Epithelial cell of prostate (primary cell): ENCODE results near the gene AQP6.

Source experiments
- DNase-seq: peaks from one replicate; pipeline ENCODE4 v3.0.0-alpha.2; 2011; ENCODE audit warnings: low read depth, low spot score
- H3K27ac ChIP-seq: fragments of 450-650 bp; 2 replicates; pipeline ENCODE4 v1.5.1; 2017; ENCODE audit warnings: mild to moderate bottlenecking

The AQP6 gene

DNA sequence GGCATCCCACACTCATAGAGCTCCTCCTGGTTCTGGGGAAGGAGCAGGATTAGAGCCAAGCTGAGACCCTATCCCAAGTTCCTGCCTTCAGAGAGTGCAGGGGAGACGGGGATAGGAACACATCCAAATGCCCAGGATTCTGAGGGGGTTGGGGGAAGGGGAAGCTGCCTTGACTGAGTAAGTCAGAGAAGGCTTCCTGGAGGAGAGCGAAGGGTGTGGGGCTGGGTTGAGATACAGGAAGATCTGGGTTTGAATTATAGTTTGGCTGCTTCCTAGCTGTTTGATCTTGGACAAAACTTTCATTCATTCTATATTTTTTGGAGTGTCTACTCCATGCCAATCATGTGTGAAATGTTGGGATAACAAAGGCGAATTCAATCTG is 30.2 kb upstream of the AQP6 start:
- H3K27ac ChIP-seq, result no peak overlapping the region

GRCh38 chr12:49942921-49943624 is 29.7 kb upstream of the AQP6 start:
- no peak overlapping the region for H3K27ac ChIP-seq
- no peak for DNase-seq

More for the DNA sequence above, 30.2 kb upstream of the AQP6 start:
- DNase-seq, result no peak

DNA sequence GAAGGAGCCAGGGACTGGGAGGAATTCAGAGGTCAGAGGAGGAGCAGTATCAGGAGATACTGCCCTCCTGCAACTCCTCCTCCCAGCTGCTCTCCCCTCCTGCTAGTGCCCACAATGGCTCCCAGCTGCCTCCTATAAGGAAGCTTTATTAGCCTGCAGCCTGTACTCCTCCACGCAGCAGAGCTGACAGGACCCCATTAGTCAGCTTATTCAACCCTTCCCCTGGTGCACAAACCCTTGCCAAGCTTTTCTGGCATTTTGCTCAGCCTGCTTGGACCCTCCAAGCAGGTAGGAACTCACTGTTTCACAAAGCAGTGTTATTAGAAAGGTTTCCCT is 29.2 kb upstream of the AQP6 start:
- no peak overlapping the region for H3K27ac ChIP-seq
- DNase-seq, result no peak

GRCh38 chr12:49944046-49944445 is 28.7 kb upstream of the AQP6 start:
- no peak overlapping the region for H3K27ac ChIP-seq
- DNase-seq, result no peak

DNA sequence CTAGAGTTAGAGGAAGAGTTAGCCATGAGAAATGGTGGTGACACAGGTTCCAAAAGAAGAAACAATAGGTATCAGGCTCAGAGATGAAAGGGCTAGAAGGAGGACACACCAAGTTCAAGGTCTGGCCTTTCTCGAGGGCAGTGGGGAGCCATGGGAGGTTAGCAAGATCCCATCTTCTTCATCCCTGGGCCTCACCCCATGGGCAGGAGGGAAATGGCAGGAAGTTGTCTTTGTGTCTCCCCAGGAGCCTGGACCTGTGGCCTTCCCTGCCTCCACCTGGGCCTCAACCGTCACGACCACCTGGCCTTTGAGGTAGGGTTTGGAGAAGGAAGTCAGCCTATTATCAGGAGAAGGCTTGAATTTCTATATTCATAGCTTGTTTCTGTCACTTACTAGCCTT is 28.0 kb upstream of the AQP6 start:
- no peak for DNase-seq
- H3K27ac ChIP-seq, result no peak overlapping the region

- DNase-seq, result no peak
- H3K27ac ChIP-seq, result no peak overlapping the region
These were observed 27.2 kb upstream of the AQP6 start for GRCh38 chr12:49945394-49946080.

DNA sequence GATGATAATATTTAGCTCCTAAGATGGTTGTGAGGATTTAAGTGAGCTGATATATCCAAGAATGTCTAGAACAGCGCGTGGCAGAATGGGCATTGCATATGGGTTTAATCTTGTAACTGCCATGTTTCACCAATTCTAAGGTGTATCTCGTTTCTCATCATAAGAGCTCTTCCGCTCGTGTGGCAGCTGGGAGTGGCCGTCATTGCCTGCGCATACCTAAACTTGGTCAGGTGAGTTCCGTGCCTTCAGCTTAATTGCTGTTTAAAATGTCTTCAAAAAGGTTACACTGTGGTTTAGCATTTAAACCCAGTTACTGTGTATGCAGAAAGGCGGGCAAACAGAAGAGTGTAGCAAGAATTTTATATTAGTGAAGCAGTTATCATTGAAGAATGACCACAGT is 26.7 kb upstream of the AQP6 start:
- H3K27ac ChIP-seq, result no peak overlapping the region

GRCh38 chr12:49946497-49946896 is 26.2 kb upstream of the AQP6 start:
- DNase-seq, result no peak
- H3K27ac ChIP-seq, result no peak overlapping the region

More for the DNA sequence above, 26.7 kb upstream of the AQP6 start:
- no peak for DNase-seq

DNA sequence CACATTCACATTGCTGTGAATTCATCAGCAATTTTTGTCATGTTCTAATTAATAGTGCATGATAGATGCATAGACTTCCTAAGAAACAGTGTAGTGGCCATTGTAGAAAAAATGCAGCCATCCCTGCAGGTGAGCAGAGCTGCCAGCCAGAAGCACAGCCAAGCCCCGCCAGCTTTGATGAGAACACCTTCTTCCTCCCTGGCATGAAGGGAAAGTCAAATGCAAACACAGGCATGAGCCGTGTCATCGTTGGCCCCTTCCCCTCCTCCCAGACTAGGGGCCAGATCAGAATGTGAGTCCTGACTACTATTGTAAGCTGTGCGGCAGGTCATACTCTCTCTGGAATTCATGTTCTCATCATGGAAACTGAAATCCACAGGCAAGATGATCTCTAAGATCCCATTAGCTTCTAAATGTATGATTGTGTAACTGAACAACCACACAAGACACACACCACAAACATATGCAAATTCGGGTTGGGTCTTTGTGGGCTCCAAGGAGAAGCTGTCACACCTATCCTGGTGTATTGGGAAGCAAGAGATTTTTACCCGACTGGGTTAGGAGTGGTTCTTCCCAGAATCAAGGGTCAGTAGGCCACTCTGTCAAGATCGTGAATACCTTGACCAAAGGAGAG is 25.0 kb upstream of the AQP6 start:
- H3K27ac ChIP-seq, result no peak overlapping the region
- DNase-seq, result no peak

DNA sequence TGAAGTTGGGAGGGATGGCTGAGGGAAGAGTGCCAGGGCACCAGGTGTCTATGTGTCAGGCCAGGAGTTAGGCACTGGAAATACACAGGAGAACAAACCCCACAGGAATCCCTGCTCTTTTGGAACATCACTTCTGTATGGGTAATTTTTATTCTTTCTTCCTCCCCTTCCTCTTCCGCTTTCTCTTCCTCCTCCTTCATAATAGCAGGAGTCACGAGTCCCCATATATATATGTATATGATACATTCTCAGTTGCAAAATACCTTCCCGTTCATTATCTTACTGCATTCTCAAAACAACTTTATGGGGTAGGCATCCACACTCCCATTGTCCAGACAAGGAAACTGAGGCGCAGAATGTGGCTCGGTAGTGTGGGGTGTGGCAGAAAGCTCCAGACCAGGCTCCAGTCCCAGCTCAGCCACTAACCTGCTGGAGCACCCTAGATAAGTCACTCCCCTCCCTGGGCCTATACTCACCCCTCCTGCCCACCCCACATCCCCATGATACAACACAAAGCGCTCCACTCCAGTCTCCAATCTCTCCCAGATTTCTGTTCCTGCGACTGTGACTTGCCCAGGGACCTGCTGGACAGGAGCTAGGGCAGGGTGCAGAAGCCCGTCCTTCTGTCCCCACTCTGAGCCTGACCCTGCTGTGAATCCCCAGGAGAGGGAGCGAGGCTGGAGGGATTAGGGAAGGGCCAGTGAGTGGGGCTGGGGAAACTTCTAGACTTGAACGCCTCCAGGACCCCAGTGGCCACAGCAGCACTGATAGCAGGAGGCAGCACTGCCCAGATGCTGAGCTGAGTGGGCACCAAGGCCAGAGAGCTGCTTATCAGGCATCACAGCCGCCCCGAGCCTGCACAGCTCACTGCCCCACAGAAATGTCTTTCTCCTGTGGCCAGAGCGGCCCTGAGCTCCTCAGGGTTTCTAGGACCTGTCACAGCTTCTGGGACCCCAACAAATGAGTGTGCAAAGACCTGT is 23.6 kb upstream of the AQP6 start:
- H3K27ac ChIP-seq, result no peak overlapping the region
- DNase-seq, result no peak

DNA sequence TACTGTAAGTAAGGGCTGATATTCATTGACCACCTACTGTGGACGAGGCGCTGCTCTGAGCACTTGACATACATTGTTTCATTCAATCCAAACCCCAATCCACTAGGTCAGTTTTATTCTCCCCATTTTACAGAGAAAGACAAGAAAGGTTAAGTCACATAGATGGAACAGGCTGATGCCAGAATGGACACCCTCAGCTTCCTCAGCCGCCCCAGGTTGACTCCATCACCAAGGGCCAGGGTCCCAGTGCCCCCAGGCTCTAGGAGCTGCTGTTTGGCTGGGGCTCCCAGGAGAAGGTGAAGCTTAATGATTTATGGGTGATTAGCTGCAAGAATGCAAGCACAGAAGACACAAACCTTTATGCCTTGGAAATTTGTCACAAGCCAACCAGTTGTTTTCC is 22.9 kb upstream of the AQP6 start:
- DNase-seq, result no peak
- no peak overlapping the region for H3K27ac ChIP-seq

DNA sequence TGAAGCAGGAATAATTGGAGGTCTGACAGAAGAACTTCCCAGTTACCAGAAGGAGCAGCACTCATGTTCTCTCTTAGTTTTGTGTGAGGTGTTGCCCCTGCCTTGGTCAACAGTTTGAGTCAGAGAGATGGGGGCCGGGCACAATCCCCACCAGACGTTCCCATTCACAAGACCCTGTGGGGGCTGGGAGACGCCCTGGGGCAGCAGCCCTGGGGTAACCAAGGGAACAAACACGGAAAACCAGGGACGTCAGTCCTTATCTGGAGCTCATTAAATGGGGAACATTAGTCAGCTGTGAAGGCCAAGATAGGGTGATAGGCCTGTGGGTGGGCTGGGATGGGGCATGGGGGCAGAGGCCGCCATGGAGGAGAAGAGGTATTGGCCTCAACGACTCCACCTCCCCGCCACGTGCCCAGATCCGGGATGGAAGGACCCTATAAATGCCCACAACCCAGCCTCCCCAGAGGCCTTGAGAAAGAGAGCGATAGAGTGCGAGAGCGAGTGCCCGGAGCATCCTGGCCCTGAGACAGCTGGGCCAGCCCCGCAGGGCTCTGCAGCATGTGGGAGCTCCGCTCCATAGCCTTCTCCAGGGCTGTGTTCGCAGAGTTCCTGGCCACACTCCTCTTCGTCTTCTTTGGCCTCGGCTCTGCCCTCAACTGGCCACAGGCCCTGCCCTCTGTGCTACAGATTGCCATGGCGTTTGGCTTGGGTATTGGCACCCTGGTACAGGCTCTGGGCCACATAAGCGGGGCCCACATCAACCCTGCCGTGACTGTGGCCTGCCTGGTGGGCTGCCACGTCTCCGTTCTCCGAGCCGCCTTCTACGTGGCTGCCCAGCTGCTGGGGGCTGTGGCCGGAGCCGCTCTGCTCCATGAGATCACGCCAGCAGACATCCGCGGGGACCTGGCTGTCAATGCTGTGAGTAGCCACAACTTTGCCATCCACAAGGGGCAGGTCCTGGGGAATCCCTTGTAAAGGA is 22.2 kb upstream of the AQP6 start, which contains the start of gene AQP2:
Gene AQP2, plus strand, starts transcription at position 465 of the 979 bp plus-strand sequence. Its CDS starts 94 bp downstream, at position 559.
- no peak within 1 kb of the TSS for H3K27ac ChIP-seq
- no peak for DNase-seq

DNA sequence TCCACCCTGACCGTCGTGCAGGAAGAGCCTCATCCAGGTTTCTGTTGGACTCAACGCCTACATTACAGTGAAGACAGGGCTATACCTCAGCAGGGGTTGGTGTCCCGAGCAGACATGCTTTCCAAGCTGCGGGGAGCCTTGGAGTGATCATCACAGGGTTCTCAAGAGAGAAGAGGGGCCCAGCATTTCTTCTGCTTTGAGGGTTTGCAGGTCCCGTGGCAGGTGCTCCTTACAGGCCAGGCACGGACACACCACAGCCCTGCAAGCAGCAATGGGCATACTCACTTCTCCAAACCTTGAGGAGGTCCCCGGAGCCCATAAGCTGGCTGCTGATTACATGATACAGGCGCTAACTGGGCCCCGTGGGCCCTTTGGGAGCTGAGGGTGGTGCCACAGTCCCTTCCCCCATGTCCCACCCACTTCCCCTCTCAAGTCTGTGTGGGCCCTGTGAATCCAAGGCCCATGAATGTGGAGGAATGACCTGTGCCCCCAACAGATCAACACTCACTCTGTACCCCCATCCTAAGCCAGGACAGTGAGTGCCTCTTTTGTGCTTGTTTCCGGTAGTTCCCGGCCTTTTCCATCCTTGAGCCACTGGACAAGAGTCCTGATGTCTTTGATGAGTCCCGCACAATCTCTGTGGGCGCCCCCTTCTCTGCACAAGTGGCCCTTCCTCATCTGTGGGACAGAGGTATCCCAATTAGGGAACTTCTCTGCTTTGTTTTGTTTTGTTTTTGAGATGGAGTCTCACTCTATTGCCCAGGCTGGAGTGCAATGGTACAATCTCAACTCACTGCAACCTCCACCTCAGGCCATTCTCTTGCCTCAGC is 21.1 kb upstream of the AQP6 start:
- DNase-seq, result no peak
- no peak overlapping the region for H3K27ac ChIP-seq

- DNase-seq, result no peak
- no peak overlapping the region for H3K27ac ChIP-seq
These were observed 20.2 kb upstream of the AQP6 start for GRCh38 chr12:49952391-49953055.

DNA sequence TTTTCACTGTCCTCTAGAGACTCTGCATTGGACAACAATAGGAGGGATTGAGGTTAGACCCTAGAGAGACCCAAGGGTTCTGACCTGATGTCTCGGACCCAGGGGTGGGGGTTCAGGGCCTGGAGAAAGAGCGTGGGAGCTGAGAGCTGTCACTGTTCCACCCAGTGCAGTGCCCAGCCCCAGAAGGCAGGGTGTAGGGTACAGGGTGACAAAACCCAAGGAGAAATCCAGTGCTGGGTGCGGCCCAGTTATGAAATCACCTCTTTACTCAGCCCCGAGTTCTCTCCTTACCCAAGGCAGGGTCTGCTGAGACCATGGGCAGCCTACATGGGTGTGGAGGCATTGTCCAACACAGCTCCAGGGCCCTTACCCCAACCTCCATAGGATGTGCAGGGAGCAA is 19.6 kb upstream of the AQP6 start:
- DNase-seq, result no peak
- no peak overlapping the region for H3K27ac ChIP-seq

GRCh38 chr12:49953961-49954846 is 18.5 kb upstream of the AQP6 start:
- DNase-seq, result no peak
- no peak overlapping the region for H3K27ac ChIP-seq
